Measurements from ENCODE around the gene CAPS.

The CAPS gene

DNA sequence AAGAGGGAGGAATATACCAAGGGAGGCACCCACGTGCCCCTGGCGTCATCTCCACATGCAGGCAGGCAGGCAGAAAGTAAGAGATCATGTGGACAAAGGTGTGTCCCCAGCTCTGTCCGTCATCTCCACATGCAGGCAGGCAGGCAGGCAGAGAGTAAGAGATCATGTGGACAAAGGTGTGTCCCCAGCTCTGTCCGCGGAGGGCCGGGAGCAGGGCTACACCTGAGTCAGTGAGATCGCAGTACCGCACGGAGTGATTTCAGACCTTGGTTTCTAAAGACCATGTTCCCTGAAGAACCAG lies 22.2 kb downstream of the CAPS start:
- DNase-seq, result no peak

DNA sequence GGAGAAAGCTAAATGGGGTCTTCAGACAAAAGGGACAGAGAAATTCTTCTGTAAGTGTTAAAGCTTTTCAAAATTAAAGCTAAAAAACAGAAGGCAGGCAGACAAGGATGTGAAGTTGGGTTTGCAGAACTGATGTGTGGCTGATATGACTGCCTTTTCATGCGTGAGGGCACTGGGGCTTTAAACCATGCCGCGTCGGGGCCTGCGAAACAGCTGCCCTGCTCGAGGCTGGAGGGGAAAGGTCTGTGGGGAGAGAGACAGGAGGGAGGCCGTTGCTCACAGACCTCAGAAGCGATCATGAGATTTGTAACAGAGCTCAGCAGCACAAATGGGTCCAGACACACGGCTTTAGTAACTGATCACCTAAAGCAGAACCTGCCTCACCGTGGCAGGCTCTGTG lies 23.5 kb downstream of the CAPS start:
- DNase-seq, result no peak

DNA sequence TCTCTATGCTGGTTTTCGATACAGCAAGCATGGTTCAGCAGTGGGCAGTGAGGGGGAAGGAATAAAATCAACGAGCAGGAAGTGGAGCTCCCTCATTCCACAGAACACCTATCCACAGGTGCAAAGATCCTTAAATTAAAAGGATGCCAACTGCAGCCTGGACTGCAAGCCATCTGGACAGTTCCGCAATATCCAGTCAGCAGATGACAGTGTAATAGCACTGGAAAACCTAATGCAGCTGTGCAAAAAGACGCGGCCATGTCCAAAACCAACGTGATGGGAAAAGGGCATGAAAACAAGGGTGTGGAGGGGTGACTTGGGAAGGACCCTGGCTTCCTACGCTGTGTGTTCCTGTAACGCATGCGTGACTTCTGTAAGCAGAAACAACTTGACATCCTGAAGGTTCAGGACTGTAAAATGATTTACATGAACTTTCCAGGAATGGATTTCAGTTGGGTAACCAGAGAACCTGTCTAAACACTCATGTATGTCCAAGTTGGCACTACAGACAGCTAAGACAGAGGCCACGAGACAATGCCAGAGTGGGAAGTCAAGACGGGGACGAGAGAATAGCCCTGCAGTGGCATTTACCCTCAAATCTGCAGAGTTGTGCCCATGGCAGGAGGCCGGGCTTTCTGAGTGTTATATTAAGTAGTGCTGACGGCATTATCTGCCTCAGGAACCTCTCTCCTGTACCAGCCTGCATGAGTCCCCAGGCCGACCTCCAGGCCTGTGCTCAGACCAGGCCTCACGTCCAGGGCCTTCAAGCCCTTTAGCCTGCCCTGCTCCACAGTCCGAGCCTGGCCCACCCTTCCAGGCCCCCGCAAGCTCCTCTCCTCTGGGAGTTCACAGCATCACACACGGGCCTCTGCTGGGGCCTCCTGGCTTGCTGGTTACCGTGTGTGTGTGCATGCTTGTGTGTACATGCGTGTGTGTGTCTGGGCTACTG lies 26.5 kb downstream of the CAPS start:
- no peak for DNase-seq

DNA sequence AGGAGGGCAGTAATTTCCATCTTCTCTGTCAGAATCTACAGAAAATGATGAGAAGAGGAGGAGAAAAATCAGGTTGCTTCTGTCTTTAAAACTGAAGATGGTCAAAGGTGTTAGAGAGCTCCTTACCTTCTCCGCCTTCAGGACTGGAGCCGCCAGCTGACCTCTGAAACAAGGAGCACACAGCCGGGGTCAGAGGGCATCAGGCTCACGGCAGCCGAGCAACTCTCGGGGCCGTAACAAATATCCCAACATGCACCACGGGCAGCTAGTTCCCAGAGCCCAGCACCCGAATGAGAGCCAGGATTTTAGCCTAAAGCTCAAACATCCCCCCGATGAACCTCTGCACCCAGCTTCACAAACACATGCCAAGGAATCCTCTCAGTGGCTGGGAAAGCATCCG lies 27.6 kb downstream of the CAPS start:
- no peak for DNase-seq

DNA sequence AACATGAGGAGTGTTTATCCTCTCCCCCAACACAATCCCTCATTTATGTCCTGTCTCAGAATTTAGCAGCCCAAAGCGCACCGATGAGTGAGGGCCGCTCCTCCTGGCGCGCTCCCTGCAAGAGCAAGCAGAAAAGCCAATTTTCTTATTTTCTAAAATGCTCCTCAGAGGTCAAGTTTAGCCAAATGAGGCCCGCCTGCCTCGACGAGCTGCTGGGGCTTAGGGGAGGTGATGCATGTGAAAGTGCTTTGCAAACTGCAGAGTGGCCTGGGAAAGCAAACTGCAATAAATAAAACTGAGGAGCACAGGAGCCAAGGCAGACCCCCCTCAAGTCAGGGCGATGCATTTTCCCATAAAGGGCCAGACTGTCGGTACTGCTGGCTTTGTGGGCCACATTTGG lies 29.0 kb downstream of the CAPS start:
- DNase-seq, result no peak

DNA sequence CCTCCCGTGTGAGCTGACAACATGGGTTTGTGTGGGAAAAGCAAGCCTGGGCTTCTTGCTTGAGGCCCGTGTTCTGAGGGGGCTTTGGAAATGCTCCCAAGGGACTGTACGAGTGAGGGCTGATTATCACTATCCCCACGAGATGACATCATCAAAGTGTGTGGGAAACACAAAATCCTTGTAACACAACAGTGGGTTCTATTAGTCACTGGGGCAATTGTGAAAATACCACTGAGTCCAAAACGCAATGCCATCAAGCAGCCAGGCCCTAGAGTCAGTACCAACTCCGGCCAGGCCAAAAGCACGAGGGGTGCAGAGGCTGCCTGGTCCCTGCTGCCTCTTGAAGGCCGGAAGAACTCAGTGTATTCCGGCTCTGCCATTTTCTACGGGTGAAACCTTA lies 29.6 kb downstream of the CAPS start:
- DNase-seq, result no peak

DNA sequence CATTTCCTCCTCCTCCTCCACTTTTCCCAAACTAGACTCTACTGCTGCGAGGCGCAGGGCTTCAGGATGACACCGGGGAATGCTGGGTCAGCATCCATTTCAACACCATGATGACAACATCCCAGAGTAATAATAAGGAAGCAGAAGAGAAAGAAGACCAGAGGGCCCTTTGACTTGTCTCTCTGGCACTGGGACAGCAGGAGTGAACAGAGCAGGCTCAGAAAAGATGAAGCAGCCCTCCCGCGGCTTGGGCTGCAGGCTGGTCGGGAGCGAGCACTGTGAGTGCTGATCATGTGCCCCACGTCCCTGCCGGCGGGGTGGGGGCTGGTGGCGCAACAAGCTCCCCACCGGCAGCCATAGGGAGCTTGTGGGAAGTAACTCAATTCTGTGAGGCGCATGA lies 33.4 kb downstream of the CAPS start:
- DNase-seq, result no peak

DNA sequence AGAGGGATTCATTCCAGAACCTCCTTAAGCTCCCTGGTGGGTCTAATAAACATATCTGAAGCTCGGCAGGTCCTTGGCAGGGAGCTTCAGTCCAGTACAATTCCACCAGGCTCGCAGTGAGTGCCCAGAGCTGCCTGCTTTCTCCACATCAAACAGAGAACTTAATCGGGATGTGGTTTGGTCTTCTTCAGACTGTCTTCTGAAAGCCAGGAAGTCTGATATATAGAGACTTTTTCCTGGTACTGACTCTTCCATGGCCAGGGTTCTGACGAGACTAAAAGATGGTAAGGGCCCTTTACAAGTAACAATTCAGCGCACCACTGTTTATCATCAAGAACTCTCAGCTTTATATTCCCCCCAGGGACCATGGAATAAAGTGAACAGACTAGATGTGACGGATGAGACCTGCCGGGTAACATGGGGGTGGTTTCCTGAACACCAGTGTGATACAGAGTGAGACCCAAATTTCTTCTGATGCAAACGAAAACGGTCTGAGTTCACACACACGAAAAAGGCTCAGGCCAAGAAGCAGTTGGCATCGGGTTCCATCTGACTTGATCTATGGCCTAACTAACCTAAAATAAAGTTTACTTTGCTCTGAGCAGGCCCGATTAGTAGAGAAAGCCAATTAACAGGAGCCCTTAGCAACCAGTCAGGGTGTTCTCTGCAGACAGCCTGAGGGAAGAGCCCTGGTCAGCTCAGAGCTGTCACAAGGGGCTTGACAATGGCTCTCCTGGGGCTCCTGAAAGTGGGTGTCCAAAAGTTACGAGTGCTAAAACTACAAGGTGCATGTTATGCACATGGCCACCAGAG lies 34.9 kb downstream of the CAPS start:
- no peak for DNase-seq

DNA sequence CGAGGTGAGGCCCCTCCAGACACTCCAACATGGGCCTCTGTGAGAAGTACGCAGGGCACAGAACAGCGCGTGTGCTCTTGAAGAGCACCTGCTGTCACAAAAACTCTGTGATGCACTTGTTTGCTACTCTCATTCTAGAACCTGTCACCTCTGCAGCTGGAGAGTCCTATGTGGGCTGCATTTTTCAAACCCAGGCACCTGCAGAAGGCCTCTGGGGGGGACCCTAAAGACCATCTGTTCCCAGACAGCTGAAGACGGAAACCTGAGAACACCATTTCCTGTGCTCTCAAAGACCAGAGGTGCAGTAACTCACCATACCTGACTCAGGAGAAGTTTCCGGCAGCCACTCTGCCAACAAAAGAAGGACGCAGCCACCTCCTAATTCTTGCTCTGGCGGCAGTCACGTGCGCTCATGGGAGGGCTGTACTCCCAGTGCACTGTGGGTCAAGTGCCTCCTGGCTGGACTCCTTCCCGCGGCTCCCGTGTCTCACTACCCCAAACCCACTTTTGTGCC lies 35.8 kb downstream of the CAPS start:
- peak; percentile 22 for DNase-seq

DNA sequence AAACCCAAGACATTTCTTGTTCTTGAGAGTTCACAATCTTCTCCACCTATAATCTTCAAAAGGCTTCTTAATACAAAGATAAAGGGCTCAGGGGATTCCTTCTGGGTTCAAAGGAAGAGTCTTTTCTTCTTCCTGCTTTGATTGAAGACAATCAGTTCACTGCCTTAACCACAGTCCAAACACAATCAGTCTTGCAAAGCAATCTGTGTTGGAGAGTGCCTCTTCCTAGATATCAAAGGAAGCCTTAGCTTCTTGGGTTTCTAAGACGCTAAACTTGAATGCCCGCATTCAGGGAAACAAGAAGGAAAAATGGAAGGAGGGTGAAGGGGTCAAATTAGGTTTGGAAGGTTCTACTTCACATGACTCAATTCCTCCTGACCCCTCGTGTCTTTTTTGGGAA lies 36.7 kb downstream of the CAPS start:
- no peak for DNase-seq

DNA sequence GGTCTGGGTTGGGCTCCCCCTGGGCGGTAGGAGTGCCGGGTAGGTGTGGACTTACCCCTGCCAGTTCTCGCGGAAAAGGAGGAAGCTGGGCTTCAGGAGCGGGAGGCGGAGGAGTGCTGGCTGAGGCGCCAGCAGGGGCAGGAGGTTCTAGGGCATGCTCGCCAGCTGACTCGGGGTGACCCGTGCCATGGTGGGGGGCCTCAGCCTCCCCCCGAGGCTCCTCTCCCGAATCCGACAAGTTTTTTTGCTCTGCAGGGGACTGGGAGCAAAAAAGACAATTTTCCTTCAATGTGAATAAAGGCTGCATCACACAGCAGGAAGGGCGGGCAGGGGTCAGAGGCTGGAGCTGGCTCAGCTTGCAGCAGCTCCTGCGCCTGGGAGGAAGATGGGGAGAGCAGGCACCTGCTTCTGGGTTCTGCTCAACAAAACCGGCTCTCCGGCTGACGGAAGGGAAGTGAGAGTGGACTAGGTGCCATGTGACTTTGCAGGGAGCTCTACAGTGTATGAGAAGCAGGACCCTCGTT lies 37.3 kb downstream of the CAPS start:
- no peak for DNase-seq

DNA sequence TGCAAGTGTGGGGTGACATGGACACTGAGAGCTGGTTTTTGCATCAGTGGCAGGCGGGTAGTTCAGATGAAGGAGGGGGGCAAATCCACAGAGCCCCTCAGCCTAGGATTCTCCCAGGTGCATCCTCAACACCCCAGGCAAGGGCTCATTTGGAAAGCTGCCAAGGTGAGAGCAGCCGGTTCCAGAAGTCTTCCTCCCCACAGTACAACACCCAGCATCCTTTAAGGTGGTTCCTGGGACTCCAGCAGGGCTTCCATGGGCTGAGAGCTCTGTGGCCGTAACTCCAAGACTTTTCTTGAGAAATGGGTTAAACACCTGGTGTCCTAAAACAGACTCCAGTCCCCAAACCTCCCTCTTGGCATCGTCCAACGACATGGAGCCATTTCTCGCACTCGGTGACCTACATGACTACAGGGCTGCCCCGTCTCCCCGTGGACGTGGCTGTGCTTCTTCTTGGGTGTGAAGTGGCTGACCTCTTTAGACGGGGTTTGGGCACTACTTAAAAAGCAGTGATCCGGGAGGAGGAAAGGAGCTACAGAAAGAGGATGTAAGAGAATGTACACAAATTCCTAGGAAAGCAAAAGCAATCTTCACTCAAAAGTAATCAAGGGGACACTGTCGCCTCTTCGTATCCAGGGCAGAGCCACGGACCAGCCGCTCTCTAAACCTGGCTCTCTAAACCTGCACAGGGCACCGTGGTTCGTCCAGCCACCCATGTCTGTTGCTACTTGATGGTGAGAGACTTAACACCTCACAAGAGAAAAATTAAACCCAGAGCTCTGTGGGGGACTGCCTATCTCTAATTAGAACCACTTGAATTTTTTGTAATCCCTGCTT lies 38.4 kb downstream of the CAPS start:
- DNase-seq, result no peak

DNA sequence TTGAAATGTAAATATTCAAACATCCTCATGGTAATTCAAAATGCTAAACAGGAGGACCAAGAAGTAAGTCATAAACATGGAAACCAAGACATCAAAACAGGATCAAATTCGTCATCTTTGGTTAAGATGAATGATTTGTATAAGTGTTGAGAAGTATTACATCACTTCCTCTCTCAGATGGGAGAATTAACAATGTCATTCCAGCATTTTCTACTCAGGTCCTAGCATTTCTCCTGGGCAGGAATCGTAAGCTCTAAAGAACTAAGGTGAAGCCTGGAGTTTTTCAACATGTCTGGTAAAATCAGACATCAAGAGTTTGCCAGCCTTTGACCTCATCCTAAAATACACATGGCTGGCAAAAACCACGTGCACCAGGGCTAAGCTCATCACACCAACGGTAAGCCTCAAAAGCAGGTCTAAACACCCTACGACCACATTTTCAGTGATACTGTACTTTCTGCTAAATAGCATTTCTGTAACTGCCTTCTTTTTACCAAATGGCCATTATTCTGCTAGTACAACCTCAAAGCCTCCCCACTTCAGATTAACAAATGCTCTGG lies 39.1 kb downstream of the CAPS start:
- DNase-seq, result no peak

DNA sequence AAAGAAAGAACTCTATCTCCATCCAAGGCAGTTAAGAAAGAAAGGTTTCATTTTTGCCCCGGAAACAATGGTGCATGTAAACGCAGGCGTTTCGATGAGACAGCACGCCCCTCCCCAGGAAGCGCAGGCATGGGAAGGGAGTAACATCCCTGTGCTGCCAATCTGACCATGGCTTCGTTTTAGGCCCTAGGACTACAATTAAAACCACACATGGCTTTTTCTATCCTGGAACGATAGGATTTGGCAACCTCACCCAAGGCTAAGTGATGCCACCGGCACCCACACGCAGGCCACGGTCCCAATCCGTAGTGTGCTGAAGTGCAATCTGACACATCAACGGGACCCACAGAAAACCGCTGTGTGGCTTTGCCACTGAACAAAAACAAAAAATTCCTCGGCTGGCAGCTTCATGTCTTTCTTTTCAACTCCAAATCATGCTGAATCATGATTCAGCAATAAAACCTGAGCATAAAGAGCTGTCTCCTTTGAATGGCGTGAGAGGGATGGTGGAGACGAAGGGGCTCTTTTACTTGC lies 39.7 kb downstream of the CAPS start:
- peak; percentile 36 for DNase-seq

DNA sequence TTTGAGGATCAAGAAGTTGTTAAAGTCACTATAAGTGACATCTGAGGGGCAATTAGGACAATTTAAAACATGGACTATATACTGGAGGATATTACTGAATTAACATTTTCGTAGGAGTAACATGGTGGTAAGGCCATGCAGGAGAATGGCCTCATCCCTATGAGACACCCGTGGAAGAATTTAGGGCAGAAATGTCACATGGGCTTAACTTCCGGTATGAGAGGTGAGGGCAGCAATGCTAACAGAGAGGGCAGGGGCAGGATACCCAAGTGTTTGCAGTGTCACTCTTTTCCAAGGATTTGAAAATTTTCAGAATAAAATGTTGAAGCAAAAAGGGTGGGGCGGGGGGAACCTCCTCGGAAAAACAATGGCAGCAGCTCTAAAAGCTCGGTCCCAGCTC lies 40.2 kb downstream of the CAPS start:
- no peak for DNase-seq

DNA sequence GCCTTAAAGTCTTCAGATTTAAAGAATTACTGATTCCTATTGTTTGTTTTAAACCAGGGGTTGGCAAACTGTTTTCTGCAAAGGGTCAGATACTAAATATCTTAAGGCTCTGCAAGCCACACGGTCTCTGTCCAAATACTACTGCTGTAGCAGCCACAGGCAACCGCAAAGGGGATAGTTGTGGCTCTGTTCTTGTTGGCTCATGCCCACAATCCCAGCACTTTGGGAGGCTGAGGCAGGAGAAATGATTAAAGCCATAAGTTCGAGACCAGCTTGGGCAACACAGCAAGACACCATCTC lies 41.5 kb downstream of the CAPS start:
- DNase-seq, result no peak

DNA sequence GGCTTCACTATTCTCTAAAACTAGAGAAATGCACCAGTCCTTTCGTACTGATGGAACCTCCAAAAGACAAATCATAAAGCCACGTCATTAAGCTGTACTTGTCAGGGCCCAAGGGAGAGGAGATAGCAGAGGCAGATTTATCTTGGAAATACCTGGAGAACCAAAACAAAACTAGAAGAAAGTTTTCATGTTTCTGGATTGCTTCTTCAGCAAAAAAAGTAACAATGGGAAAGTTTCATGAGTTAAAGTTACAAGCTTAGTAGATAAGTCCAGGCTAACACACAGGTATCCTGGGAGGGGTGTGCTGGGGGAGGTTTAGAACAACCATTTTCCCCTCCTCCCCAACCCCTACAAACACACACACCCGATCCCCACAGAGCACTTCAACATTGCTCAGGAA lies 42.3 kb downstream of the CAPS start:
- DNase-seq, result no peak

DNA sequence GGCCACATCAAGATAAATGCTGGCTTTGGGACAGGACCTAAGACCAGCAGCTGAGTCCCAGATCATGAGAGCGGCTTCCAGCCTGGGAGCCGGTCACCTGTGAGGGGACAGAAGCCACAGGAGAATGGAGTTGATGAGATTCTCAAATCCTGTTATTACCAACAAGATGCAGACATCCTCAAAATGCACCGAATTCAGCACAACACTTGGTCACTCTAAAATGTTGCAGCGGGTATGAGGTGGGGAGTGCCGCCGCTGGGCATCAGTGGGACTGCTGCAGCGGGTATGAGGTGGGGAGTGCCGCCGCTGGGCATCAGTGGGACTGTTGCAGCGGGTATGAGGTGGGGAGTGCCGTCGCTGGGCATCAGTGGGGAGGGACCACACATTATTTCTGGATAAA lies 42.7 kb downstream of the CAPS start:
- DNase-seq, result no peak

DNA sequence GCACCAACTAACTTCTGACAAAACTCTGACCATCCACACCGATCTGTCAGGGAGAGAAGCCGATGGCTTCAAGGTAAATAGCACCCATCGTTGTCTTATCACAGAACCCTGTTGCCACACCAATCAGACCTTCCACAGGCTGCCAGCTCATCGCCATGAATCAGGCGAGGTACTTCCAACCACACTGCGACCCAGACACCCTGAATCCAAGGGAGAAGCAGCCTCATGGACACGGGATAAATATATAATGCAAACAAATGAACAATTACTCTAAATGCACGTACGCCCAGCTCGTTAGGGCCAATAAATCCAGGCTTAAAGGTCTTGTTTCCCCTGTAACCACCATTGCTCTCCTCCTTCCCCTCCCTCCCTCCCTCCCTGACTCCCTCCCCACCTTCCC lies 43.1 kb downstream of the CAPS start:
- DNase-seq, result no peak

DNA sequence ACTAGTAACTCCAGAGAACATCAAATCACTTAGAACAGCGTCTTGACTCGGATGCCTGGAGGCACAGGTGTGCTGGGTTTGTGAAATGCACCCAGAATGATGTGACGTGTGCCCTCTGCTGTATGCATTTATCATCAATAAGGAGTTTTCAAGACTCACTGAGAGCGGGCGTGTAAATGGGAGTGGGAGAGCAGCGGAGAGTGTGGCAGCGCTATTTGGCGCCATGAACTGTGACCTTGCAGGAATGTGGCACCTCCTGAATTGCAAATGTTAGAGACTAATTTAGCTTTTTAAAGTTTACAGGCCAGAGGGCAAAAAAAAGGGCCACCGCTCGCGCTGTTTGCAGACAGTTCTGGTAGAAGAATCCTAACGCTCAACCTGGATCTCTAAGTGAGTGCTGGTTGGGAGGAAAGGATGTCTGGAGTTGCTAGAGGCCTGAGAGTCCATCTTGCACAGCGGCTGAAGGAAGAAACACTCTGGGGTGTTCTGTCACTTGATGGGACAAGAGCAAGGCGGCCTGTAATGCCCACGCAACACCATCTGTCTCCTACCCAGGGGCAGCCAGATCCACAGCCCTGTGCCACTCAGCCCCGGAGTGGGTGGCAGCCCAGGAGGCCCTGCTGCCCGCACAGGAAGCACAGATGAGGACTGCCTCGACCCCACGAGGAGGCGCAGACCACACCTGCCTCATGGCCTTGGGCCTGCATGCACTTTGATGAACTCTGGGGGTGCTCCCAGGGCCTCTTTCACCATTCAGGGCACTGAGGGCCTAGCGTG lies 44.2 kb downstream of the CAPS start:
- no peak for DNase-seq

DNA sequence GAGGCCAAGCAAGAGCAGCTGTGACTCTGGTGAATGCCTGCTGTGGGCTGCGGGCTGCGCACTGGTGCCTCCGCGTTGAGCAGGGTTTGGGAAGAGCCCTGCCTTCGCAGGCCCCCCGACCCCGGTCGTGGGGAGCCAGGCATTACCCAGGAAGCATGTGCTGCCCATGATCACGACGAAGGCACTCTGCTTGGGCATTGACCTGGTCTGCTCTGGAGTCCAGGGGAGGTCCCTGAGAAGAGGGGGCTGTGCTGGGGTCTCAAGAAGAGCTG lies 44.7 kb downstream of the CAPS start:
- no peak for DNase-seq

All from stimulated activated CD4-positive, alpha-beta T cell treated with anti-CD3 and anti-CD28 coated beads, Interleukin-4, amount 100 ng/mL, for 1 hour (primary cell).